K562 (cell line): ENCODE measurements around the gene HRH4. TPM values are rescaled to one million over a fixed set of nuclear protein-coding genes. Genes with fewer than 3 reads are reported as not detected.

Source experiments
- ATAC-seq: fragments of 200-7000 bp; cut with Tn5 transposase; 3 replicates; pipeline ENCODE4 v1.9.1; 2020; ENCODE audit warnings: moderate library complexity
- BruUV-seq: library from RNA; stranded (reverse); fragments of 400-500 nt; replicated peaks from 2 replicates; lab custom pipeline; 2021; lab: Mats Ljungman, UMichigan
- CTCF ChIA-PET: fragments of 300-600 bp; formaldehyde crosslinking; extraction: SDS; loops from one replicate; lab custom pipeline; 2021; ENCODE audit warnings: low intra/inter-chr PET ratio; lab: Yijun Ruan, JAX
- POLR2A ChIA-PET: fragments of 300-600, 350-650 bp; sonication (Branson Sonifier 250); formaldehyde crosslinking; extraction: SDS; loops from one replicate; lab custom pipeline; 2021; ENCODE audit warnings: antibody characterized with exemption, inconsistent platforms; lab: Yijun Ruan, JAX
- DNase-seq, 4 experiments: peaks; one replicate each; pipeline versions ENCODE4 v3.0.0 to v3.0.0-alpha.2; 2011 to 2018; ENCODE audit warnings: low spot score in 3 of 4, mixed read lengths in 3 of 4; ENCODE audit errors: extremely low read depth in 1 of 4
- FAIRE-seq: peaks from 2 replicates; lab custom pipeline; 2011; peaks lifted over from hg19 to GRCh38; lab: Jason Lieb, UNC
- H2AFZ ChIP-seq: 2 replicates; pipeline ENCODE4 v1.6.0; 2011; ENCODE audit warnings: low read depth, low read length, control low read depth, inconsistent platforms
- H3K27ac ChIP-seq: fragments of 200-600 bp; 3 replicates; pipeline ENCODE4 v1.8.0; 2011; ENCODE audit warnings: low read depth, mild to moderate bottlenecking, control low read depth, inconsistent platforms, low read length, moderate library complexity, mixed read lengths; ENCODE audit errors: extremely low read depth
- H3K27me3 ChIP-seq, 2 experiments: fragments of 300-600 bp in 1 of 2; 2 replicates in 1 of 2; 3 replicates in 1 of 2; pipeline versions ENCODE4 v1.6.0 to v1.8.0; 2011; ENCODE audit warnings: inconsistent platforms in 2 of 2, low read length in 2 of 2, mild to moderate bottlenecking in 1 of 2, mixed read lengths in 1 of 2, moderate library complexity in 1 of 2; ENCODE audit not compliant: control insufficient read depth in 2 of 2, insufficient read depth in 2 of 2
- H3K36me3 ChIP-seq: fragments of 300-600 bp; 3 replicates; pipeline ENCODE4 v1.8.0; 2011; ENCODE audit warnings: mild to moderate bottlenecking, low read length, inconsistent platforms; ENCODE audit not compliant: control insufficient read depth, insufficient read depth
- H3K4me1 ChIP-seq, 2 experiments: fragments of 200-600 bp in 1 of 2; replicated peaks in 1 of 2; 2 replicates in 1 of 2; 3 replicates in 1 of 2; pipeline versions ENCODE4 v1.5.1 to v1.8.0; 2011; ENCODE audit warnings: inconsistent platforms in 2 of 2, low read length in 2 of 2, mild to moderate bottlenecking in 1 of 2, mixed read lengths in 1 of 2, moderate library complexity in 1 of 2; ENCODE audit not compliant: control insufficient read depth in 2 of 2, insufficient read depth in 2 of 2
- H3K4me2 ChIP-seq: 2 replicates; pipeline ENCODE4 v1.6.1; 2011; ENCODE audit warnings: low read length, control low read depth, inconsistent platforms, mixed read lengths; ENCODE audit not compliant: insufficient read depth
- H3K4me3 ChIP-seq: fragments of 200-600 bp; sonication (generic), shearing (Covaris generic); 2 replicates; pipeline ENCODE4 v1.5.1; 2016; ENCODE audit warnings: control low read depth, inconsistent platforms
- H3K79me2 ChIP-seq: fragments of 200-600 bp; 3 replicates; pipeline ENCODE4 v1.8.0; 2011; ENCODE audit warnings: low read length, inconsistent platforms; ENCODE audit not compliant: control insufficient read depth, insufficient read depth
- H3K9ac ChIP-seq, 2 experiments: 2 replicates each; pipeline versions ENCODE4 v1.6.0 to v1.6.1; 2011; ENCODE audit warnings: low read depth in 2 of 2, low read length in 2 of 2, control low read depth in 1 of 2, inconsistent platforms in 1 of 2, mild to moderate bottlenecking in 1 of 2, mixed read lengths in 1 of 2; ENCODE audit not compliant: insufficient read depth in 1 of 2
- H3K9me1 ChIP-seq: one replicate; pipeline ENCODE4 v1.6.0; 2011; ENCODE audit warnings: inconsistent platforms, mild to moderate bottlenecking, low read length, moderate library complexity; ENCODE audit not compliant: control insufficient read depth, insufficient read depth
- H3K9me3 ChIP-seq: replicated peaks from 2 replicates; pipeline ENCODE4 v1.5.1; 2011; ENCODE audit warnings: low read depth, low read length, inconsistent platforms; ENCODE audit not compliant: control insufficient read depth, insufficient read depth
- H4K20me1 ChIP-seq: replicated peaks from 2 replicates; pipeline ENCODE4 v1.6.1; 2011; ENCODE audit warnings: low read length, inconsistent platforms, mixed read lengths; ENCODE audit not compliant: control insufficient read depth, insufficient read depth
- ESRRB ChIP-seq: fragments of 250-450 bp; sonication (Bioruptor Pico); IDR thresholded peaks from 2 replicates; pipeline ENCODE4 v1.5.0; 2020; ENCODE audit warnings: mild to moderate bottlenecking, moderate library complexity, borderline replicate concordance
- JUN ChIP-seq, 2 experiments: sonication (generic) in 1 of 2; formaldehyde crosslinking in 1 of 2; IDR thresholded peaks; 2 replicates each; pipeline versions ENCODE4 v1.6.1 to v1.8.0; 2012 to 2022; ENCODE audit warnings: borderline replicate concordance in 2 of 2, mild to moderate bottlenecking in 2 of 2, improper control_type of control experiment in 1 of 2, low read depth in 1 of 2, low read length in 1 of 2, missing genetic modification reagents in 1 of 2
- RBM22 ChIP-seq: fragments of 200-400 bp; formaldehyde crosslinking; IDR thresholded peaks from 2 replicates; pipeline ENCODE4 v1.6.1; 2018; ENCODE audit warnings: low read length, low read depth; ENCODE audit not compliant: poor library complexity, severe bottlenecking
- SPI1 ChIP-seq: IDR thresholded peaks from 2 replicates; pipeline ENCODE4 v1.6.1; 2011; ENCODE audit warnings: low read depth, low read length, control low read depth, borderline replicate concordance
- WGBS: fragments of 100-300 bp; shearing (Covaris generic); methylation state at CpG from one replicate; pipeline ENCODE4 v1.1.6; 2016; ENCODE audit warnings: low coverage, mixed read lengths; ENCODE audit not compliant: insufficient coverage; ENCODE audit errors: missing lambda C conversion rate; 5-methylcytosine and 5-hydroxymethylcytosine counted together
- in situ Hi-C: fragments of 300-500 bp; cut with MboI; formaldehyde crosslinking; loops from 4 replicates; pipeline ENCODE4 v1.15.0; 2018; ENCODE audit warnings: inconsistent platforms, mixed read lengths
- intact Hi-C: fragments of 100-400 bp; cut with micrococcal nuclease; formaldehyde crosslinking; loops from 2 replicates; pipeline ENCODE4 v1.14.2; 2022
- polyA plus RNA-seq, 8 experiments: library from polyadenylated mRNA; depleted of rRNA in 4 of 8; stranded (reverse) in 5 of 8; unstranded in 3 of 8; fragments of >200 nt; fragmentation: Nextera tagmentation in 2 of 8; fragmentation: Illumina TruSeq in 1 of 8; extraction: Ambion mirVana in 2 of 8; extraction: Trizol in 1 of 8; gene quantifications; 2 replicates each; pipeline versions ENCODE4 v1.2.1 to v1.2.3, GENCODE V29; 2011 to 2014; ENCODE audit warnings: inconsistent platforms in 1 of 8, missing spikeins in 1 of 8
- total RNA-seq, 7 experiments: library from RNA; depleted of rRNA in 6 of 7; stranded (reverse); fragments of >200 nt in 6 of 7; fragmentation: Illumina TruSeq in 2 of 7; extraction: Trizol in 2 of 7; gene quantifications; 2 replicates each; pipeline versions ENCODE4 v1.2.1 to v1.2.3, GENCODE V29; 2011 to 2021; ENCODE audit warnings: low replicate concordance in 1 of 7
- TF ChIP-seq, protein P1 (sequence below), 2 experiments: IDR thresholded peaks in 1 of 2; conservative IDR thresholded peaks in 1 of 2; 2 replicates each; pipeline ENCODE4 v1.6.1; 2016; ENCODE audit warnings: low read depth in 2 of 2, mild to moderate bottlenecking in 1 of 2, missing compliant biosample characterization in 1 of 2, missing genetic modification characterization in 1 of 2, moderate library complexity in 1 of 2
- TF ChIP-seq, protein P2 (sequence below): fragments of 450-650 bp; IDR thresholded peaks from 2 replicates; pipeline ENCODE4 v1.6.1; 2016; ENCODE audit warnings: missing biosample characterization, missing genetic modification characterization

Gene HRH4
- total and polyA plus RNA-seq, 9 of the 15 experiments (the other 6 are each of a cell fraction or from before 2014, with no cell fraction given), result not detected

GRCh38 chr18:24490539-24490938 lies 30.1 kb downstream of the HRH4 start:
- Histone ChIP-seq H3K4me1 (no peaks in the 10 kb centered on the region), H3K9ac (no peak overlapping the region), H3K4me2 (no peak overlapping the region), H2AFZ (no peak overlapping the region; the same call in 1 of the 2 replicates), H3K9me1 (no peaks in the 10 kb centered on the region), H3K4me3 (no peak overlapping the region), H3K79me2 (no peaks in the 10 kb centered on the region), H3K27me3 (peaks cover 0 to 15% of the 10 kb centered on the region in 2 experiments; a peak in 1 of 5 replicates), H4K20me1 (no peaks in the 10 kb centered on the region), H3K9me3 (no peaks in the 10 kb centered on the region), H3K36me3 (no peaks in the 10 kb centered on the region), H3K27ac (no peak overlapping the region)
- in situ Hi-C loops, result no loop called here
- FAIRE-seq (no peak), ATAC-seq (no peak), DNase-seq (no peak)
- peak; percentile 24; the same call in 1 of the 2 replicates for TF ChIP-seq SPI1
- TF ChIP-seq JUN (IDR thresholded peaks at IDR 0.05; ENCODE audit: borderline replicate concordance, low read depth, low read length), result no peak
- no peak for TF ChIP-seq JUN (CRISPR knock-in tag; IDR thresholded peaks at IDR 0.05; ENCODE audit: borderline replicate concordance)
- no peak for TF ChIP-seq RBM22
- TF ChIP-seq, protein P1, sequence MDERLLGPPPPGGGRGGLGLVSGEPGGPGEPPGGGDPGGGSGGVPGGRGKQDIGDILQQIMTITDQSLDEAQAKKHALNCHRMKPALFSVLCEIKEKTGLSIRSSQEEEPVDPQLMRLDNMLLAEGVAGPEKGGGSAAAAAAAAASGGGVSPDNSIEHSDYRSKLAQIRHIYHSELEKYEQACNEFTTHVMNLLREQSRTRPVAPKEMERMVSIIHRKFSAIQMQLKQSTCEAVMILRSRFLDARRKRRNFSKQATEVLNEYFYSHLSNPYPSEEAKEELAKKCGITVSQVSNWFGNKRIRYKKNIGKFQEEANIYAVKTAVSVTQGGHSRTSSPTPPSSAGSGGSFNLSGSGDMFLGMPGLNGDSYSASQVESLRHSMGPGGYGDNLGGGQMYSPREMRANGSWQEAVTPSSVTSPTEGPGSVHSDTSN (CRISPR knock-in tag; IDR thresholded peaks at IDR 0.05; ENCODE audit: low read depth), result no peak
- TF ChIP-seq, protein P1 (tag; conservative IDR thresholded peaks at IDR 0.05; ENCODE audit: low read depth), result no peak
- TF ChIP-seq ESRRB (CRISPR knock-in tag), result no peak
- TF ChIP-seq, protein P2, sequence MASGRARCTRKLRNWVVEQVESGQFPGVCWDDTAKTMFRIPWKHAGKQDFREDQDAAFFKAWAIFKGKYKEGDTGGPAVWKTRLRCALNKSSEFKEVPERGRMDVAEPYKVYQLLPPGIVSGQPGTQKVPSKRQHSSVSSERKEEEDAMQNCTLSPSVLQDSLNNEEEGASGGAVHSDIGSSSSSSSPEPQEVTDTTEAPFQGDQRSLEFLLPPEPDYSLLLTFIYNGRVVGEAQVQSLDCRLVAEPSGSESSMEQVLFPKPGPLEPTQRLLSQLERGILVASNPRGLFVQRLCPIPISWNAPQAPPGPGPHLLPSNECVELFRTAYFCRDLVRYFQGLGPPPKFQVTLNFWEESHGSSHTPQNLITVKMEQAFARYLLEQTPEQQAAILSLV, result no peak
- 0% methylated on average over 4 of the region's 4 CpGs for WGBS
- ChIA-PET POLR2A (interaction anchor here (0.8 kb wide), 1 partner anchor 13 kb away, joined by 3 read pairs; no protein-coding TSS in a partner anchor), CTCF (no interaction called here)
- BruUV-seq, result no TSS peak
- intact Hi-C loops, result loop anchor here (10.0 kb wide), 1 partner anchor 666 kb away; no protein-coding TSS in a partner anchor
